SH-SY5Y (cell line): ENCODE results near the gene ERFL.

Source experiments
- GATA2 ChIP-seq: IDR thresholded peaks from 2 replicates; pipeline ENCODE4 v1.6.1; 2011; ENCODE audit warnings: mild to moderate bottlenecking, low read depth, low read length
- GATA3 ChIP-seq: IDR thresholded peaks from 2 replicates; pipeline ENCODE4 v1.6.1; 2011; ENCODE audit warnings: low read depth, mild to moderate bottlenecking, low read length, moderate library complexity

The ERFL gene

DNA sequence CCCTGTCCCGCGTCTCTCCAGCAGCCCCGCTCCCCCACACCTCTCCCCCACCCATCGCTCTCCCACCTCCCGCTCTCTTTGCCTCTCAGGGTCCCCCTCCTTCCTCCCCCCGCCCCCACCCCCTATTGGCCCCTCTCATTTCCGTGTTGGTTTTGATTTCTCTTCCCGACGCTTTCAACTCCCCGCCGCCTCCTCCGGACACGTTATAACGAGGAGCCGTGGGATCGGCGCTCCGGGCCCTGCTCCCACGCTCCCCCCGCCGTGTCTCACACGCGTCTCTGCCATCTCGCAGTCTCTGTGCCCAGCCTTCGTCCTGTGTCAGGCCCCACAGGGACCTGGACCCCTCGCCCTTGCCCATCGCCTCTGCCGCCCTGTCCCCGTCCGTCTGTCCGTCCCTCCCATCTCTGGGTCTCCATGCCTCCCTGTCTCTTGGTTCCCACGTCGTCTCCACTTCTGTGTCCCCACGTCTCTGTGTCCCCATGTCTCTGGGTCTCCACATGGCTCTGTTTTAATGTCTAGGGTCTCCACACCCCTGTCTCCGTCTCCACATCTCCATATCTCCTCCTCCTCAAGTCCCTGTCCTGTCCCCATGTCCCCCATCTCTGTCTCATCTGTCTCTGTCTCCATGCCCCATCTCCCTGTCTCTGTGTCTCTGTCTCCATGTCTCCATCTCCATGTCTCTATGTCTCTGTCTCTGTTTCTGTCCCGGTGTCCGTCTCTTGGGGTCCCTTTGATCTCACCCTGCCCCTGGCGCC is 13.1 kb downstream of the ERFL start:
- no peak for TF ChIP-seq GATA3
- no peak for TF ChIP-seq GATA2

DNA sequence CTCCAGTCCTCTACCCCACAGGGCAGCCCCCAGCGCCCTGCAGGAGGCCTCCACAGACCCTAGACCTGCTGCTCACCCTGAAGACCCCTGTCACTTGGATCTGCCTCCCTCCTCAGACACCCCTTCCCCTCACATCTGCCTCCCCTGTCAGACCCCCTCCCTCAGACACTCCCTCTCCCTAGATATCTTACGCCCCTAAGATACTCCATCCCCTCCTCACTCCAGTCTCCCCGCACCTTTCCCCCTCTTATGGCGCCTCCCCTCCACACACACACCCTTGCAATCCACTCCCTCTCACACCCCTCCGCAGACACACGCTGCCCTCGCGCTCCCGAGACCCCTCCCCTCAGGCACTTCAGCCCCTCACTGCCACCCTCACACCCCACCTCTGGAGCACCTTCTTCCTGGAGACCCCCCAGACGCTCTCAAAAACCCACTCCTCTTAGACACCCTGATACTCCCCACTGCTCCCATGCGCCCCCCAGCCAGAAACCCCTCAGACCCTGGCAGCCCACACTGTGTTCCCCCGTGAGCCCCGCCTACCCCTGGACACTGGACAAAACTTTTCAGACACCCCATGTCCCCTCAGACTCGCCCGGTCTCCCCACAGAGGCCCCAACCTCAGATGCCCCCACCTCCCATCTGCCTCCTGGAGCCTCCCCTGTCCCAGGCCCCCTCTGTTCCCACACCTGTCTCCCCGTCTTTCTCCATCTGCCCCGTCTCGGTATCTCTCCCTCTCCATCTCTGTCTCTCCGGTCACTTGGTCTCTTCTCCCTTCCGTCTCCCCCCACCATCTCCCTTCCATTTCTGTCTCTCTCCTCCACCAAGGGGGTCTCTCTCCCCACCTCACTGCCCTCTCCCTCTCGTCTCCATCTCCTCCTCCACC is 14.5 kb downstream of the ERFL start:
- TF ChIP-seq GATA3 = no peak
- TF ChIP-seq GATA2 = no peak

GRCh38 chr19:41912899-41913537 is 15.2 kb downstream of the ERFL start:
- TF ChIP-seq GATA3 (no peak), GATA2 (no peak)

- TF ChIP-seq GATA3 = no peak
- TF ChIP-seq GATA2 = no peak
Measured at GRCh38 chr19:41911889-41912731, 16.1 kb downstream of the ERFL start.

DNA sequence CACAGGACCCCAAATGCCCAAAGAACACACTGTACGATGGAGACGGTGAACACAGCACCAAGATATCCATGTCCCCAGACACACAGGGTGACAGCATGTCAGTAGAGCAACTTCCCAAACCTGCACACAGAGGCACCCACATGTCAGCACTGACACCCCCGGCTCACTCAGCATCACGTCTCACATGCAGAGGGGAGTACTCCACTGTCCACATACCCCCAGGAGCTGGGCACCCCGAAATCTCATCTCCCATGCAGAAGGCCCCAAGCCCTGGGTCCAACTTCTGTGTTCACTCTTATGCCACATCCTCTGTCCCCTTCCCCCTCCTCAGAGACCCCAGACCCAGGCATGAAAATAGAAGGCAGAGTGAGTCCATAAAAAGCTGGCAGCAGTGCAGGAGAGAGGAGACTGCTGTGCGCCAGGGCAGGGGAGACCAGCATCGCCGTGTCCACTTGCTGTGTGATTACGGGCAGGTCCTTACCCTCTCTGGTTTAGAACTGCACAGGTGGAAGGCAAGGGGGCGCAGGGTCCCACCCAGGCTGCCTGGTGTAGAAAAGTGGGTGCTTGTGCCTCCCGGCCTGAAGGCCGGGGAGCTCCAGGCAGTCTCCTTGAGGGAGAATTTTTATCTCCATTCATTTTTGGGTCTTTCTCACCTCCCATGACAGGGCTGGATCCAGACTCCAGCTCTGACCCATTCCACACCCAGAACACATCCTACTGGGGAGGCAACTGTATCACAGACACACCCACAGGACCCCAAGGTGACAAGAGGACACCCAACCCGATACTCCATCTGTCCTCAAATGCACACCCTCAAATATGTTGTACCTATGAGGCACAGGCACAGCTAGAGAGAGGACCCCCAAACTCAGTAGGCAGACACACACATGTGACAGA is 17.0 kb downstream of the ERFL start:
- no peak for TF ChIP-seq GATA2
- no peak for TF ChIP-seq GATA3

DNA sequence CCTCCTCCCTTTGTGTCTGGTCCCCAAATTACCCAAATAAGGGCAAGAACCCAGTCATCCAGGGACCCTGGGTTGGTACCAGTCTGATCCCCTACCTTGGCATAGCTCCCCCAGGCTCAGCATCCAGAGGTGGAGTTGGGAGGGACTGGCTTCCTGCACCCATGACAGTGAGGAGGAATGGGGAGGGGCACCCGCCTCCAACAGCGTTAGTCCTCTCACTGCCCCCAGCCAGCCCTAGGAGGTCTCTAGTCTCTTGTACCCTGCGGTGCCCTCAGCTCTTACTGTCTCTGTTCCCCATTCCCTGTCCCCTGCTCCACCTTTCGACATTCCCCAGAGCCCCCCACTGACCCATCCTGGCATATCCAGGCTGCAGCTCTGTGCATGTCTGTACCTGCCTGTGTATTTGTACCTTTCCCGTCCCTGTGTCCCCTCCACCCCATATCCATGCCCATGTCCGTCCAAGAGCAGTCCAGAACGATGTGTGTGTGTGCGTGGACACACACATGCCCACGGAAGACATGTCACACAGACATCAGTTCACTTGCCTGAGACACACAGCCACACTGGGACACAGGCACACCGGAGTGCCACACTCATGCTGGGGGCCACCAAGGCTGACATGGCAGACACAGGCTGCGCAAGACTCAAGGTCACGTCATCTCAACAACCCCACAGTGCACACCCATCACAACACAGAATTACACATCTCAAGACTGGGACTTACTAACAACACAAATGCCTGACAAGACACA is 17.8 kb downstream of the ERFL start:
- no peak for TF ChIP-seq GATA3
- TF ChIP-seq GATA2 = no peak

DNA sequence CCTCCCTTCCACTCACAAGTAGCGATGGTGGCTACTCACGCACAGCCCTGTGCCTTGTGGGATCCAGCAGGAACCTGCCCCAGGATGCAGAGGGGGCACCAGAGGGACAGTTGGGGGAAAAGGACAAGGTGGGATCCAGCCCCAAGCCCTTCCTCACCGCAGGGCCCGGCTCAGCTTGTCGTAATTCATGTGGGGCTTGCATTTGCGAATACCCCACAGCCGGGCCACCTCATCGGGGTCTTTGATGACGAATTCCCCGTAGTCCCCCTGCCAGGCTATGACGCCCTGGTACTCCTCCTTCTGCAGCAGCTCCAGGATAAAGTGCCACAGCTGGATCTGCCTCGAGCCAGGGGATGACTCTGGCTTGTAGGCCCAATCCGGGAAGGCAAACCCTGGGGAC is 18.5 kb downstream of the ERFL start:
- TF ChIP-seq GATA3 (no peak), GATA2 (no peak)

DNA sequence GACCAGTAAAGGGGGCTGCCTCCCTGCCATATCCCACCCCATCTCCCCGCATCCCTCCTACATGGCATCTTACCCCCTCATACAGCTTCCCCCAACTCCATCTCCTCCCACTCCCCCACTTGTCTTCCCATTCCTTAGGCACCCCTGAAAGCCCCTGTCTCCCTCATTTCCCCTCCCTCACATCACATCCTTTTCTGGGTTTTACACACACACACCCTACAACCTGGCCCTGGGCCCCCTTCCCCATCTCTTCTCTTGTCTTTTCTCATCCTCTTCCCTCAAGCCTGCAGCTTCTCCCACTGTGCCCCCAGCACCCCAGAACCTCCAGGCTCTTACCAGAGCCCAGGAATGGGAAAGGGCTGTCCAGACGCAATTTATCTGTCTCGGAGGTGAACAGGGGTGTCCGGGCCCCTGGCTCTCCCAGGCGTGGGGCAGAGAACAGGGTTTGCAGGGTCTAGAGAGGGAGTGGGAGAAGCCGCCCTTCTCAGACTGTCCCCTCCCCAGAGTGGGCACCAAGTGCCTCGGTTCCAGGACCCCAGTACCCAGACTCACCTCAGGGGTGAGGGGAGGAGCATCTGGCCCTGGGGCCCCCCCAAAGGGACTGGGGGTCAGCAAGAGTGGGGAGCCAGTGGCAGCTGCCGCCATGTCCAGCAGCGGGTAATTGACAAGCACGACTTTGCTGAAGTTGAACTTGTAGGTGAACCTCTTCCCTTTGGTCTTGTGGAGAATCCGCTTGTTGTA is 19.4 kb downstream of the ERFL start:
- TF ChIP-seq GATA3 = no peak
- TF ChIP-seq GATA2 = no peak

- no peak for TF ChIP-seq GATA2
- TF ChIP-seq GATA3 = no peak
Measured at GRCh38 chr19:41907994-41908615, 20.1 kb downstream of the ERFL start.

DNA sequence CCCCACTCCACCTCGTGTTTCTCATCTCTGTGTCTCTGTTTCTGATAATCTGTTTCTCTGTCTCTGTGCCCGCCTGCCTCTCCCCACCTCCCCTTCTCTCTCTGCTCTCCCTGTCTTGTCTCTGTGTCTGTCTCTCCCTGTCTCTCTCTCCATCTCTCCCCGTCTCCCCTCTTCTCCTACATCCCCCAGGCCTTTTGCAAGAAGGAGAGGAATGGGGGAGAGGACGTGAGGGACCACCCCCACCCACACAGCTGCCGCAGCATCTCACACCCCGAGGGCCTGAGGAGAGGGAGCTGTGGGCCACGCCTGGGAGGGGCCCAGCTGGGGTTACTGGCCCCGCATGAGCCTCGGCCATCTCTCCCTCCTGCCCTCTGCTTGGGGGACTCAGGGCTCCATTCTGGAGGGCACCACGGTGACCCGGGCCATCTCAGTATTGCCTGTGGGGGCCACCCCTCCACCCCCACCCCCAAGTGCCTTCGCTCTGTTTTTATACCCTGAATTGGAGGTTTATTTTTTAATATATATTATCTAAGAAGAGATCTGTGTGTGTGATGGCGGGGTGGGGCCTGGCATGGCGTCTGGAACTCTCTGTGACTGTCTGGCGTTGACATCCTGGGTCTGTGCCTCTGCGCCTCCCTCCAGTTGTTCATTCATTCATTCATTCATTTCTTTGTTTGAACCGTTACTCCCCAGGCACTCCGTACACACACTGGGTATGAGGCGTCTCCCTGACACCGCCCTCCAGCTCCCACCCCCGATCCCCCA is 21.2 kb downstream of the ERFL start:
- TF ChIP-seq GATA3 = no peak
- TF ChIP-seq GATA2 = peak; percentile 75
